ENCODE results near the gene MSTO1.
"Not testable (repeated sequence)": the region's sequence is repeated elsewhere in the genome, so short reads cannot be mapped to it uniquely, and the experiment has no call there.

MSTO1 gene

DNA sequence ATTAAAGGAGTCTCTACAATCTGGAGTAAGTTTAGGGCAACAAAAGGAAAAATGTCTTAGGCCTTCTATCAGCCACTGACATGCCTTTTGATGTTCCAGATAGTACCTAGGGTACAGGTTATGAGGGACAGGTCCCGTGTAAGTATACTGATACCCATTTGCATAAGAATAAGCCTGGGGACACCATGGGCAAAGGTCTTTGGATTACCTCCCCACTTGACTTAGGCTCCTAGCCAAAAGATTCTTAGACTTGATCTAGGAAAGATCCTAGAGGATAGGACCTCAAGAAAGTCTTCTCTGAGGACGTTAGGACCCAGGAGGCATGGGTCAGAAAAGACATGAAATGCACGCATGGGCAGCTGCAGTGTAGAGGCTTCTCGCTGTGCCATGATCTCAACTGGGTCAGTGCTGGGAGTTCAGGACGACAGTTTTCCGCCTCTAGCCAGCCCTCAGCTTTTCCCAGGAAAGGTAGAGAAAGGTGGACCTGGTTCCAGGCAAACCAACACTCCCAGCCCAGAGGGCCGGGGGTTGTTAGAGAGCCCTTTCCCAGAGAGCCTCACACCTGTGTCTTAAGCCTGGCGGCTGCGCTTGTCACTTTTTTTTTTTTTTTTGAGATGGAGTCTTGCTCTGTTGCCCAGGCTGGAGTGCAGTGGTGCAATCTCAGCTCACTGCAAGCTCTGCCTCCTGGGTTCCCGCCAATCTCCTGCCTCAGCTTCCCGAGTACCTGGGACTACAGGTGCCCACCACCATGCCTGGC, 26.6 kb downstream of the MSTO1 start:
- DNase-seq, result no peak
- Histone ChIP-seq H3K79me2 (ENCODE audit: low read length) (no peaks in the 10 kb centered on the region), H3K4me2 (ENCODE audit: low read depth, low read length) (no peak overlapping the region)

DNA sequence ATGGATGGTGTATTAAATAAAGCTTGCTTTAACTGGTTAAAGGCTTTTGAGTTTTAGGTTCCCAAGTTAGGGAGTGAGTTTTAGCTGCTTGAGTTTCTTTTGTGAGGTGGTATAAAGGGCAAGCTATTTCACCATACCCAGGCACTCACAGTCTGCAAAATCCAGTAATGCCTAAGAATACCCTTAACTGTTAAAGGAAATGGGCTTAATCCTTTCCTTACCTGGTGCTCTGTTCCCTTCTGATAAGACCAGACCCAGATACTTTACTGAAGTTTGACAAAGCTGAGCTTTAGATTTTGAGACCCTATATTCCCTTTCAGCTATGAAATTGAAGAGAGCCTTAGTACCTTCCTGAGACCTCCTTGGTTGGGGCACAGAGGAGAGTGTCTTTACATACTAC, 30.3 kb downstream of the MSTO1 start:
- DNase-seq, result no peak
- no peak overlapping the region for H3K27ac ChIP-seq (ENCODE audit: low read length)

More for the DNA sequence above, 26.6 kb downstream of the MSTO1 start:
- Histone ChIP-seq H3K27me3 (replicated peaks; ENCODE audit: insufficient read depth, low read length) (no peaks in the 10 kb centered on the region), H3F3A (ENCODE audit: insufficient read depth, low read length) (no peaks in the 10 kb centered on the region), H3K27ac (ENCODE audit: low read length) (no peak overlapping the region), H3K9me3 (replicated peaks; ENCODE audit: insufficient read depth, low read length) (no peaks in the 10 kb centered on the region), H3K4me3 (ENCODE audit: low read length) (no peak overlapping the region), H3K9ac (ENCODE audit: low read length) (no peak overlapping the region), H3K9me2 (replicated peaks; ENCODE audit: insufficient read depth, low read length) (no peaks in the 10 kb centered on the region), H3K4me1 (ENCODE audit: low read length) (peaks cover 4% of the 10 kb centered on the region; the same call in 1 of the 2 replicates), H4K20me1 (ENCODE audit: insufficient read depth, low read length) (no peaks in the 10 kb centered on the region), H2AFZ (ENCODE audit: low read length) (no peak overlapping the region), H3K36me3 (replicated peaks; ENCODE audit: insufficient read depth, low read length) (no peaks in the 10 kb centered on the region)
- TF ChIP-seq EZH2phosphoT487 (IDR thresholded peaks at IDR 0.05; ENCODE audit: low read length) (no peak), EZH2 (optimal IDR thresholded peaks at IDR 0.05; ENCODE audit: low read depth, low read length) (no peak)
- TF ChIP-seq, protein P1, sequence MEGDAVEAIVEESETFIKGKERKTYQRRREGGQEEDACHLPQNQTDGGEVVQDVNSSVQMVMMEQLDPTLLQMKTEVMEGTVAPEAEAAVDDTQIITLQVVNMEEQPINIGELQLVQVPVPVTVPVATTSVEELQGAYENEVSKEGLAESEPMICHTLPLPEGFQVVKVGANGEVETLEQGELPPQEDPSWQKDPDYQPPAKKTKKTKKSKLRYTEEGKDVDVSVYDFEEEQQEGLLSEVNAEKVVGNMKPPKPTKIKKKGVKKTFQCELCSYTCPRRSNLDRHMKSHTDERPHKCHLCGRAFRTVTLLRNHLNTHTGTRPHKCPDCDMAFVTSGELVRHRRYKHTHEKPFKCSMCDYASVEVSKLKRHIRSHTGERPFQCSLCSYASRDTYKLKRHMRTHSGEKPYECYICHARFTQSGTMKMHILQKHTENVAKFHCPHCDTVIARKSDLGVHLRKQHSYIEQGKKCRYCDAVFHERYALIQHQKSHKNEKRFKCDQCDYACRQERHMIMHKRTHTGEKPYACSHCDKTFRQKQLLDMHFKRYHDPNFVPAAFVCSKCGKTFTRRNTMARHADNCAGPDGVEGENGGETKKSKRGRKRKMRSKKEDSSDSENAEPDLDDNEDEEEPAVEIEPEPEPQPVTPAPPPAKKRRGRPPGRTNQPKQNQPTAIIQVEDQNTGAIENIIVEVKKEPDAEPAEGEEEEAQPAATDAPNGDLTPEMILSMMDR (IDR thresholded peaks at IDR 0.05; ENCODE audit: low read length), result no peak

DNA sequence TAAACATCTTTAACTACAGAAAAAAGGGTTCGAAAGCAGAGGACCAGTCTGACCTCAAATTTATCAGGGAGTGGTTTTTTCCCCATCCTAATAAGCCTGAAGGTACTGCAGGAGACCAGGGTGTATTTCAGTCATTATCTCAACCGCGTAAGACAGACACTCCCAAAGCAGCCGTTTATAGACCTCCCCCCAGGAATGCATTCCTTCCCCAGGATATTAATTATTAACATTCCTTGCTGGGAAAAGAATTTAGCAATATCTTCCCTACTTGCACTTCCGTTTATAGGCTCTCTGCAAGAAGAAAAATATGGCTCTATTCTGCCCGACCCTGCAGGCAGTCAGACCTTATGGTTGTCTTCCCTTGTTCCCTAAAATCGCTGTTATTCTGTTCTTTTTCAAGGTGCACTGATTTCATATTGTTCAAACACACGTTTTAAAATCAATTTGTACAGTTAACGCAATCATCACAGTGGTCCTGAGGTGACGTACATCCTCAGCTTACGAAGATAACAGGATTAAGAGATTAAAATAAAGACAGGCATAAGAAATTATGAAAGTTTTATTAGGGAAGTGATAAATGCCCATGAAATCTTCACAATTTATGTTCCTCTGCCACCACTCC, 32.7 kb downstream of the MSTO1 start:
- not testable (repeated sequence) for H3K4me3 ChIP-seq (ENCODE audit: low read length); H3K27me3 ChIP-seq (replicated peaks; ENCODE audit: insufficient read depth, low read length); H3K79me2 ChIP-seq (ENCODE audit: low read length); H3K4me1 ChIP-seq (ENCODE audit: low read length); H3K9ac ChIP-seq (ENCODE audit: low read length); DNase-seq; H4K20me1 ChIP-seq (ENCODE audit: insufficient read depth, low read length); H3F3A ChIP-seq (ENCODE audit: insufficient read depth, low read length); H3K36me3 ChIP-seq (replicated peaks; ENCODE audit: insufficient read depth, low read length); H3K27ac ChIP-seq (ENCODE audit: low read length); H3K9me3 ChIP-seq (replicated peaks; ENCODE audit: insufficient read depth, low read length); H3K9me2 ChIP-seq (replicated peaks; ENCODE audit: insufficient read depth, low read length); H3K4me2 ChIP-seq (ENCODE audit: low read depth, low read length); H2AFZ ChIP-seq (ENCODE audit: low read length)

More for the DNA sequence above, 30.3 kb downstream of the MSTO1 start:
- Histone ChIP-seq H3F3A (ENCODE audit: insufficient read depth, low read length) (no peaks in the 10 kb centered on the region), H3K36me3 (replicated peaks; ENCODE audit: insufficient read depth, low read length) (no peaks in the 10 kb centered on the region), H3K9me3 (replicated peaks; ENCODE audit: insufficient read depth, low read length) (no peaks in the 10 kb centered on the region), H3K4me3 (ENCODE audit: low read length) (no peak overlapping the region), H3K27me3 (replicated peaks; ENCODE audit: insufficient read depth, low read length) (no peaks in the 10 kb centered on the region), H2AFZ (ENCODE audit: low read length) (no peak overlapping the region), H3K9ac (ENCODE audit: low read length) (no peak overlapping the region), H3K79me2 (ENCODE audit: low read length) (no peaks in the 10 kb centered on the region), H3K4me2 (ENCODE audit: low read depth, low read length) (no peak overlapping the region), H3K9me2 (replicated peaks; ENCODE audit: insufficient read depth, low read length) (no peaks in the 10 kb centered on the region), H4K20me1 (ENCODE audit: insufficient read depth, low read length) (no peaks in the 10 kb centered on the region), H3K4me1 (ENCODE audit: low read length) (peaks cover 4% of the 10 kb centered on the region; the same call in 1 of the 2 replicates)
- TF ChIP-seq EZH2phosphoT487 (IDR thresholded peaks at IDR 0.05; ENCODE audit: low read length) (no peak), EZH2 (optimal IDR thresholded peaks at IDR 0.05; ENCODE audit: low read depth, low read length) (no peak)
- TF ChIP-seq, protein P1 (IDR thresholded peaks at IDR 0.05; ENCODE audit: low read length), result no peak

DNA sequence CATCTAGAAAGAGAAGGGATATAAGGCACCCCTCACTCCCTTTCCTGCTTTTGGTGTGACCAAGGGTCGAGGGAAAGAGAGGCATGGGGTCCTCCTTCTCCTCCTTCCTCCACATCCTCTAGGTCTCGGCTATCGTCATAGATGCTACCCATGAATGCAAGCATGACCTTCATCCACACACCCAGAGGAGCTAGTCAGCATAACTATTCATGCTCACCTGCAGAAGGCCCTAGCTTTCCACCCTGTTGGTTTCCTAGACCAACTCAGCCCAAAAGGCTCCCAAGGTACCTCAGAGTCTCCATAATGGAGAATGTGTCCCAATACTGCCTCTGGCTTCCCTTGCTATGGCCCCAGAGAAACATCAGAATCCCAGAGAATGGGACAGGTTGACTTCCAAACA, 33.2 kb downstream of the MSTO1 start:
- Histone ChIP-seq H3K36me3 (replicated peaks; ENCODE audit: insufficient read depth, low read length) (no peaks in the 10 kb centered on the region), H3K4me1 (ENCODE audit: low read length) (no peaks in the 10 kb centered on the region), H3F3A (ENCODE audit: insufficient read depth, low read length) (no peaks in the 10 kb centered on the region), H3K79me2 (ENCODE audit: low read length) (no peaks in the 10 kb centered on the region), H3K9ac (ENCODE audit: low read length) (no peak overlapping the region), H3K9me2 (replicated peaks; ENCODE audit: insufficient read depth, low read length) (no peaks in the 10 kb centered on the region), H3K27ac (ENCODE audit: low read length) (no peak overlapping the region), H3K9me3 (replicated peaks; ENCODE audit: insufficient read depth, low read length) (no peaks in the 10 kb centered on the region), H4K20me1 (ENCODE audit: insufficient read depth, low read length) (no peaks in the 10 kb centered on the region), H3K27me3 (replicated peaks; ENCODE audit: insufficient read depth, low read length) (no peaks in the 10 kb centered on the region), H3K4me3 (ENCODE audit: low read length) (no peak overlapping the region), H2AFZ (ENCODE audit: low read length) (no peak overlapping the region), H3K4me2 (ENCODE audit: low read depth, low read length) (no peak overlapping the region)
- TF ChIP-seq, protein P1 (IDR thresholded peaks at IDR 0.05; ENCODE audit: low read length), result no peak
- TF ChIP-seq EZH2 (optimal IDR thresholded peaks at IDR 0.05; ENCODE audit: low read depth, low read length) (no peak), EZH2phosphoT487 (IDR thresholded peaks at IDR 0.05; ENCODE audit: low read length) (no peak)
- no peak for DNase-seq
